CD14-positive monocyte (primary cell): ENCODE results near the gene POLDIP2. TPM values are rescaled to one million over a fixed set of nuclear protein-coding genes. Genes with fewer than 3 reads are reported as not detected.

Experiments
- DNase-seq, 3 donors: peaks; one replicate each; pipeline ENCODE4 v3.0.0-alpha.2; 2011 to 2022
- H2AFZ ChIP-seq: 2 replicates; pipeline ENCODE4 v1.6.0; 2012; ENCODE audit warnings: mild to moderate bottlenecking, low read depth, low read length, inconsistent platforms; ENCODE audit not compliant: insufficient read depth, poor library complexity, severe bottlenecking
- H3K27ac ChIP-seq, 2 donors: 1 replicate in 1 of 2; 2 replicates in 1 of 2; pipeline ENCODE4 v1.5.1; 2012 to 2013; ENCODE audit warnings: low read length in 2 of 2, control low read depth in 1 of 2, inconsistent platforms in 1 of 2, low read depth in 1 of 2, mild to moderate bottlenecking in 1 of 2
- H3K27me3 ChIP-seq, 2 donors: one replicate each; pipeline versions ENCODE4 v1.6.0 to v1.6.1; 2011 to 2013; ENCODE audit warnings: low read length in 2 of 2; ENCODE audit not compliant: control insufficient read depth in 2 of 2, insufficient read depth in 2 of 2
- H3K36me3 ChIP-seq, 2 donors: replicated peaks in 1 of 2; 1 replicate in 1 of 2; 2 replicates in 1 of 2; pipeline versions ENCODE4 v1.5.1 to v1.6.1; 2012 to 2013; ENCODE audit warnings: low read length in 2 of 2, control low read depth in 1 of 2, inconsistent platforms in 1 of 2, mild to moderate bottlenecking in 1 of 2; ENCODE audit not compliant: insufficient read depth in 2 of 2, control insufficient read depth in 1 of 2
- H3K4me1 ChIP-seq, 2 donors: 1 replicate in 1 of 2; 2 replicates in 1 of 2; pipeline versions ENCODE4 v1.5.1 to v1.6.1; 2012 to 2013; ENCODE audit warnings: low read length in 2 of 2, control low read depth in 1 of 2, inconsistent platforms in 1 of 2, mild to moderate bottlenecking in 1 of 2, moderate library complexity in 1 of 2; ENCODE audit not compliant: insufficient read depth in 2 of 2, control insufficient read depth in 1 of 2
- H3K4me2 ChIP-seq: replicated peaks from 2 replicates; pipeline ENCODE3; 2012; ENCODE audit warnings: low read length, moderate library complexity, mild to moderate bottlenecking; ENCODE audit not compliant: poor library complexity, severe bottlenecking; ENCODE audit errors: extremely low read depth
- H3K4me3 ChIP-seq, 3 experiments: fragments of 200-600 bp in 1 of 3; sonication (generic) in 1 of 3; replicated peaks in 1 of 3; 1 replicate in 2 of 3; 2 replicates in 1 of 3; pipeline ENCODE4 v1.5.1; 2011 to 2013; ENCODE audit warnings: low read length in 3 of 3, mild to moderate bottlenecking in 3 of 3, control low read depth in 2 of 3, low read depth in 2 of 3, inconsistent platforms in 1 of 3, moderate library complexity in 1 of 3
- H3K79me2 ChIP-seq: 2 replicates; pipeline ENCODE4 v1.6.0; 2012; ENCODE audit warnings: mild to moderate bottlenecking, control low read depth, inconsistent platforms, low read length, moderate library complexity; ENCODE audit not compliant: insufficient read depth
- H3K9ac ChIP-seq: 2 replicates; pipeline ENCODE4 v1.6.0; 2017; ENCODE audit warnings: low read length, mild to moderate bottlenecking; ENCODE audit not compliant: insufficient read depth, poor library complexity, severe bottlenecking
- H3K9me3 ChIP-seq, 2 donors: replicated peaks in 1 of 2; 1 replicate in 1 of 2; 2 replicates in 1 of 2; pipeline versions ENCODE4 v1.5.1 to v1.6.1; 2012 to 2013; ENCODE audit warnings: low read length in 2 of 2, control low read depth in 1 of 2; ENCODE audit not compliant: control insufficient read depth in 1 of 2, insufficient read depth in 1 of 2
- H4K20me1 ChIP-seq: 2 replicates; pipeline ENCODE4 v1.6.0; 2012; ENCODE audit warnings: mild to moderate bottlenecking, low read length, control low read depth, moderate library complexity; ENCODE audit not compliant: insufficient read depth
- H3K27ac Mint-ChIP-seq, 7 donors: one replicate each; pipeline ENCODE4 v1.8.0; 2020; ENCODE audit warnings: mild to moderate bottlenecking in 7 of 7, mixed read lengths in 7 of 7, moderate library complexity in 6 of 7, inconsistent platforms in 2 of 7
- H3K27me3 Mint-ChIP-seq, 3 donors: one replicate each; pipeline ENCODE4 v1.8.0; 2021 to 2022; ENCODE audit warnings: low read depth in 3 of 3, mild to moderate bottlenecking in 3 of 3, mixed read lengths in 3 of 3, moderate library complexity in 3 of 3, inconsistent platforms in 1 of 3
- H3K36me3 Mint-ChIP-seq, 2 donors: one replicate each; pipeline ENCODE4 v1.8.0; 2020; ENCODE audit warnings: mixed read lengths in 2 of 2, inconsistent platforms in 1 of 2, mild to moderate bottlenecking in 1 of 2
- H3K4me1 Mint-ChIP-seq: one replicate; pipeline ENCODE4 v1.8.0; 2020; ENCODE audit warnings: mild to moderate bottlenecking, mixed read lengths
- H3K4me3 Mint-ChIP-seq, 2 donors: one replicate each; pipeline ENCODE4 v1.8.0; 2020; ENCODE audit warnings: mild to moderate bottlenecking in 2 of 2, mixed read lengths in 2 of 2, moderate library complexity in 1 of 2
- H3K9me3 Mint-ChIP-seq, 7 donors: one replicate each; pipeline ENCODE4 v1.8.0; 2020 to 2022; ENCODE audit warnings: mixed read lengths in 7 of 7, mild to moderate bottlenecking in 6 of 7, moderate library complexity in 6 of 7, inconsistent platforms in 2 of 7
- CTCF ChIP-seq: fragments of 200-600 bp; IDR thresholded peaks from one replicate; pipeline ENCODE4 v1.8.0; 2022; ENCODE audit warnings: antibody characterized with exemption, mild to moderate bottlenecking
- WGBS: methylation state at CpG from one replicate; pipeline ENCODE4 v1.1.5; 2013; ENCODE audit warnings: missing lambda C conversion rate; ENCODE audit not compliant: insufficient coverage; 5-methylcytosine and 5-hydroxymethylcytosine counted together
- intact Hi-C, 2 donors: fragments of 100-400 bp; cut with micrococcal nuclease; formaldehyde crosslinking; loops; one replicate each; pipeline versions ENCODE4 v1.15.0 to v1.15.1; 2023
- polyA plus RNA-seq, 3 donors: library from polyadenylated mRNA; depleted of rRNA in 1 of 3; unstranded in 2 of 3; stranded (reverse) in 1 of 3; fragments of 300-500 nt in 2 of 3; fragments of >200 nt in 1 of 3; fragmentation: Illumina TruSeq in 2 of 3; gene quantifications; 1 replicate in 2 of 3; 2 replicates in 1 of 3; pipeline ENCODE4 v1.2.3, GENCODE V29; 2012 to 2021

Gene POLDIP2
- polyA plus RNA-seq, 3 donors = 31.5 to 76.9 (median 72.4) TPM

GRCh38 chr17:28344435-28344901 lies 12.9 kb downstream of the POLDIP2 start:
- H3K27me3 Mint-ChIP-seq = peaks cover 0 to 2% (median 0%) of the 10 kb centered on the region in 3 donors
- no peak for TF ChIP-seq CTCF
- Histone ChIP-seq H3K27me3 (no peaks in the 10 kb centered on the region), H3K27ac (no peak overlapping the region), H4K20me1 (peaks cover 4% of the 10 kb centered on the region), H3K9me3 (no peaks in the 10 kb centered on the region), H3K9ac (no peak overlapping the region), H3K4me3 (no peak overlapping the region), H3K79me2 (no peaks in the 10 kb centered on the region), H3K4me2 (no peak overlapping the region), H3K36me3 (peaks cover 90 to 98% of the 10 kb centered on the region in 2 donors), H3K4me1 (no peaks in the 10 kb centered on the region), H2AFZ (no peak overlapping the region)
- H3K27ac Mint-ChIP-seq = peak overlapping the region in 1 of 7 donors; percentile 47
- intact Hi-C loops = no loop called here
- H3K4me1 Mint-ChIP-seq = no peaks in the 10 kb centered on the region
- no peaks in the 10 kb centered on the region for H3K9me3 Mint-ChIP-seq
- DNase-seq = no peak
- peaks cover 87 to 98% of the 10 kb centered on the region in 2 donors for H3K36me3 Mint-ChIP-seq
- H3K4me3 Mint-ChIP-seq = no peak overlapping the region
- 97% methylated on average over 17 of the region's 19 CpGs for WGBS

DNA sequence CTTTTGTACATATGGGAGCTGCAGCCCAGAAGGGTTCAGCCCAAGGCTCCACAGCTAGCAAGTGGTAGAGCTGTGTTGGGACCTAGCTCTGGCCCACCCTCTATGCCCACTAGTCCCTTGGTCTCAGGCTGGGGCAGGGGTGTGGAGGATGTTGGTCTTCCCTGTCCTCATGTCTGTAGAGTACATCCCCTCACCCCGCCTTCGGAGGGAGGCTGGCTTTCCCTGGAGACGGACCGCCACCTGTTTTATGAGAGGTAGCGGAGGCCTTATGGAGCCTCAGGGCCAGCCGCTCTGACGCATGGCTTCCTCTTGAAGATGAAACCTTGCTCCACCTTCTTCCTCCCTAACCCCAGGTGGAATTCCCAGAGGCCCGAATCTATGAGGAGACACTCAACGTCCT lies 13.3 kb downstream of the POLDIP2 start:
- intact Hi-C loops = no loop called here
- no peak overlapping the region for H3K4me2 ChIP-seq
- H3K4me1 ChIP-seq = no peaks in the 10 kb centered on the region
- H3K36me3 ChIP-seq = peaks cover 86 to 96% of the 10 kb centered on the region in 2 donors
- no peaks in the 10 kb centered on the region for H3K4me1 Mint-ChIP-seq
- H2AFZ ChIP-seq = no peak overlapping the region
- 100% methylated on average over 5 of the region's 9 CpGs for WGBS
- H4K20me1 ChIP-seq = peaks cover 7% of the 10 kb centered on the region
- H3K27ac Mint-ChIP-seq = peak overlapping the region in 1 of 7 donors; percentile 47
- H3K27me3 ChIP-seq = no peaks in the 10 kb centered on the region
- no peaks in the 10 kb centered on the region for H3K9me3 ChIP-seq
- H3K36me3 Mint-ChIP-seq = peaks cover 88 to 96% of the 10 kb centered on the region in 2 donors
- H3K9me3 Mint-ChIP-seq = no peaks in the 10 kb centered on the region
- no peaks in the 10 kb centered on the region for H3K79me2 ChIP-seq
- no peak for DNase-seq
- H3K4me3 ChIP-seq = no peak overlapping the region
- no peak overlapping the region for H3K9ac ChIP-seq
- H3K27ac ChIP-seq = no peak overlapping the region
- peaks cover 0 to 2% (median 0%) of the 10 kb centered on the region in 3 donors for H3K27me3 Mint-ChIP-seq
- TF ChIP-seq CTCF = no peak
- H3K4me3 Mint-ChIP-seq = no peak overlapping the region
